Thoracic aorta (tissue), 2 donors: ENCODE measurements around the gene PDLIM4. TPM values are rescaled to one million over a fixed set of nuclear protein-coding genes. Genes with fewer than 3 reads are reported as not detected.

Experiments
- ATAC-seq: fragments of 150-250 bp; one replicate; pipeline ENCODE4 v1.8.0; 2017; ENCODE audit warnings: low read depth; ENCODE audit not compliant: insufficient number of reproducible peaks, low FRiP score
- DNase-seq: peaks from one replicate; pipeline ENCODE4 v3.0.0-alpha.2; 2020; ENCODE audit warnings: low spot score
- H3K27ac ChIP-seq, 2 donors: fragments of 200-600 bp; sonication (generic); 1 replicate in 1 of 2; 2 replicates in 1 of 2; pipeline ENCODE4 v1.5.1; 2016; ENCODE audit warnings: mild to moderate bottlenecking in 2 of 2, moderate library complexity in 2 of 2
- H3K27me3 ChIP-seq: fragments of 200-600 bp; sonication (generic); replicated peaks from 2 replicates; pipeline ENCODE4 v1.6.0; 2016; ENCODE audit warnings: mild to moderate bottlenecking; ENCODE audit not compliant: insufficient read depth
- H3K36me3 ChIP-seq: fragments of 200-600 bp; sonication (generic); one replicate; pipeline ENCODE4 v1.5.1; 2016
- H3K4me1 ChIP-seq, 2 donors: fragments of 200-600 bp; sonication (generic); 1 replicate in 1 of 2; 2 replicates in 1 of 2; pipeline versions ENCODE4 v1.5.1 to v1.6.0; 2016; ENCODE audit warnings: low read depth in 2 of 2, mild to moderate bottlenecking in 1 of 2; ENCODE audit not compliant: control insufficient read depth in 1 of 2
- H3K4me3 ChIP-seq: fragments of 200-600 bp; sonication (generic); 2 replicates; pipeline ENCODE4 v1.5.1; 2016; ENCODE audit warnings: mild to moderate bottlenecking
- H3K9me3 ChIP-seq: fragments of 200-600 bp; sonication (generic); 2 replicates; pipeline ENCODE4 v1.5.1; 2016
- CTCF ChIP-seq: fragments of 200-600 bp; sonication (generic); IDR thresholded peaks from one replicate; pipeline ENCODE4 v1.5.1; 2019; ENCODE audit warnings: antibody characterized with exemption
- total RNA-seq, 2 donors: library from RNA; depleted of rRNA; stranded (reverse); fragments of >200 nt; gene quantifications; one replicate each; pipeline versions ENCODE4 v1.1.0 to v1.2.3, GENCODE V29; 2016

Gene PDLIM4
- total RNA-seq, 2 donors from 2014 or later = 50.6 to 81.0 TPM

- Histone ChIP-seq H3K36me3 (no peaks in the 10 kb centered on the region), H3K4me3 (peak overlapping the region; percentile 87), H3K4me1 (peaks cover 8 to 31% of the 10 kb centered on the region in 2 donors), H3K27me3 (no peaks in the 10 kb centered on the region), H3K9me3 (no peaks in the 10 kb centered on the region), H3K27ac (peak overlapping the region; percentile 97 to 98)
- DNase-seq (peak; percentile 67), ATAC-seq (peak; percentile 40)
- peak; percentile 29 for TF ChIP-seq CTCF
Measured at GRCh38 chr5:132293066-132293991, 35.8 kb downstream of the PDLIM4 start.

- H3K27me3 ChIP-seq = no peaks in the 10 kb centered on the region
Measured at GRCh38 chr5:132293992-132294727, 36.7 kb downstream of the PDLIM4 start, which contains the start of gene SLC22A4. SLC22A4 (plus strand) TSS chr5:132294394; CDS start chr5:132294617, 223 bp downstream.

GRCh38 chr5:132294728-132295504 is 37.4 kb downstream of the PDLIM4 start:
- Histone ChIP-seq H3K4me1 (peaks cover 8 to 20% of the 10 kb centered on the region in 2 donors), H3K27ac (peak overlapping the region; percentile 97 to 98), H3K36me3 (no peaks in the 10 kb centered on the region), H3K4me3 (peak overlapping the region; percentile 87), H3K27me3 (no peaks in the 10 kb centered on the region), H3K9me3 (no peaks in the 10 kb centered on the region)
- DNase-seq (peak; percentile 67), ATAC-seq (no peak)
- no peak for TF ChIP-seq CTCF

More at GRCh38 chr5:132293992-132294727, 36.7 kb downstream of the PDLIM4 start, which contains the start of gene SLC22A4:
- peaks cover 8 to 22% of the 10 kb centered on the region in 2 donors for H3K4me1 ChIP-seq
- H3K4me3 ChIP-seq = peak within 1 kb of the TSS; percentile 87
- no peaks in the 10 kb centered on the region for H3K9me3 ChIP-seq
- DNase-seq (peak; percentile 86), ATAC-seq (peak; percentile 70)
- peak within 1 kb of the TSS; percentile 97 to 98 for H3K27ac ChIP-seq
- H3K36me3 ChIP-seq = no peaks in the 10 kb centered on the region
- TF ChIP-seq CTCF = no peak

- no peak for TF ChIP-seq CTCF
- Histone ChIP-seq H3K4me1 (peaks cover 8 to 20% of the 10 kb centered on the region in 2 donors), H3K9me3 (no peaks in the 10 kb centered on the region), H3K27ac (peak overlapping the region in 1 of 2 donors; percentile 25), H3K36me3 (no peaks in the 10 kb centered on the region), H3K27me3 (no peaks in the 10 kb centered on the region), H3K4me3 (peak overlapping the region; percentile 87)
- DNase-seq = no peak
- ATAC-seq = no peak
Measured at GRCh38 chr5:132295505-132296411, 38.3 kb downstream of the PDLIM4 start.
